Measurements from ENCODE around the gene DOCK11.

DNA sequence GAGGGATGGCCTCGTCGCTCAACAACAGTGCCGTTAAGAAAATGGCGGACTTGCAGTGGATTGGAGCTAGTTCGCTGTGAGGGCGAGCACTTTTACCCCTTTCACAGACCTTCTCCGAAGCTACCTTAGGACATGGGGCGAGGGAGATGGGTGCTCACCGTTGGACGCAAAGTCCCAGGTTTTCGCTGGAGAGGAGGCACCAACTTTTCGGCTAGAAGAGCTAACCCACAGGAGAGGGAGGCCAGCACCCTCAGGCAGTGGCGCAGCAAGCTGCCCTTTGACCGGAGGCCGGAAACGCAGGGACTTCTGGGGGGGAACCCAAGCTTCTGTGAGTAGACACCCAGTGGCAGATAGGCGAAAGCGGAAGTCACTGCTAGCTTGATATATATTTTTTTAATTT lies 138.7 kb downstream of the DOCK11 start:
- TF ChIP-seq CTCF (IDR thresholded peaks at IDR 0.05) = no peak
- no peak for TF ChIP-seq EZH2 (IDR thresholded peaks at IDR 0.05; ENCODE audit: borderline replicate concordance, insufficient read depth, low read depth, low read length, poor library complexity, severe bottlenecking)
